Measurements from ENCODE around the gene GKN1. TPM values are rescaled to one million over a fixed set of nuclear protein-coding genes. Genes with fewer than 3 reads are reported as not detected.
A peak's percentile ranks its signal among the peaks of the same experiment; 100 is the strongest.

GKN1 gene
- total RNA-seq, 1 donor from 2014 or later: 1.9 TPM

GRCh38 chr2:69013142-69013839 is 38.9 kb downstream of the GKN1 start, which contains the start of gene ANTXR1:
Gene ANTXR1 (plus strand): TSS chr2:69013179. CDS start chr2:69013500, 321 bp downstream.
- H3K9me3 ChIP-seq: no peaks in the 10 kb centered on the region
- H3K27ac ChIP-seq: peak within 1 kb of the TSS; percentile 81 to 87
- H3K27me3 ChIP-seq: no peaks in the 10 kb centered on the region
- peak within 1 kb of the TSS; percentile 77 to 87 for H3K4me3 ChIP-seq
- TF ChIP-seq CTCF (IDR thresholded peaks at IDR 0.05): peak in 2 of 3 experiments; percentile 16 to 28
- intact Hi-C loops (cut with DNase I): loop anchor here (1.0 to 5.0 kb wide), 5 partner anchors 71 to 294 kb away; no protein-coding TSS in a partner anchor
- H3K4me1 ChIP-seq: peaks cover 0 to 15% of the 10 kb centered on the region in 2 donors
- no peaks in the 10 kb centered on the region for H3K36me3 ChIP-seq
- peak in 1 of 2 donors; percentile 78 for DNase-seq (ENCODE audit: low spot score in 2 of 2)

DNA sequence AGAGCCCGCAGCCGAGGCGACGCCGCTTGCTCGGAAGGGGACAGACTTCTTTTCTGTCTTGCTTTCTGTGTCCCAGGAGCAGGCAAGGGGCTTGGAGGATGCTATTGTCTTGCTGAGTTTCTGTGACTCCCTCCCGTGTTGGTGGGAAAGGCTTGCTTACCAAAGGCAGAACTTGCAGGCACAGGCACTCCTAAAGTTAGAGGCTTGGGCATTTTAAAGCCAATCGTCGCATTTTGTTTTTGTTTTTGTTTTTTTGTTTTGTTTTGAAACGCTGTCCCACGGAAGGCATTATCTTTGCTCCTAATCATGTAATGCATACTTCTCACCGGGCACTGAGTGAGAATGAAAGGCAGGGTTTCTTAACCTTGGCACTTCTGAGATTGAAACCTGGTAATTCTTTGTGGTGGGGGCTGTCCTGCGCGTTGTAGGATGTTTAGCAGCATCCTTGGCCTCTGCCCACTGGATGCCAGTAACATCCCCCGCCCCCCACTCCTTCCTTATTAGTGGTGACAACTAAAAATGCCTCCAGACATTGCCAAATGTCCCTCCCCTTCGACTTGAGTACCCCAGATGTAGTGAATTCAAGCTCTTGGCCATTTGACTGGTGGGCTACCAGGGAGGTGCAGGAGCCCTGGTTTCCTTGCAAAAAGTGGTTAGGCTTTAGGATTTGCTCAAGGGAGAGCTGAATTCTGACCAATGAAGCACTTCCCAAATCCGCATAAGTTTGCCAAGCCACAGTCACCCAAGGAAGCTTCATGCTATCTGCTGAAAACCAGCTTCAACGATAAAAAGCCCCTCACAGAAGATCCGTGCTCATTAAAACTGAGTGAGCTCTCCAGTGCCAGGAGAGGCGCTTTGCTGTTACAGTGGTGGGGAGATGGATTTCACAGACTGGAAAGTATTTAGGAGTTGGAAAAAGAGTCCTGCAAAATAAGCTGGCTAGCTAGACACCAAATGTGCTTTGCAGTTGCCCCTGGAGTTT is 39.7 kb downstream of the GKN1 start:
- intact Hi-C loops (cut with DNase I): loop anchor here (1.0 to 5.0 kb wide), 5 partner anchors 72 to 293 kb away; no protein-coding TSS in a partner anchor
- peak overlapping the region; percentile 77 to 87 for H3K4me3 ChIP-seq
- H3K36me3 ChIP-seq: no peaks in the 10 kb centered on the region
- H3K4me1 ChIP-seq: peaks cover 0 to 24% of the 10 kb centered on the region in 2 donors
- peak in 1 of 3 experiments; percentile 16 for TF ChIP-seq CTCF (IDR thresholded peaks at IDR 0.05)
- peak in 1 of 2 donors; percentile 68 for DNase-seq (ENCODE audit: low spot score in 2 of 2)
- peak overlapping the region; percentile 81 to 87 for H3K27ac ChIP-seq
- no peaks in the 10 kb centered on the region for H3K9me3 ChIP-seq
- no peaks in the 10 kb centered on the region for H3K27me3 ChIP-seq

GRCh38 chr2:69017080-69017479 is 42.6 kb downstream of the GKN1 start:
- no peaks in the 10 kb centered on the region for H3K9me3 ChIP-seq
- peaks cover 0 to 47% of the 10 kb centered on the region in 2 donors for H3K4me1 ChIP-seq
- H3K27me3 ChIP-seq: no peaks in the 10 kb centered on the region
- H3K27ac ChIP-seq: peak overlapping the region; percentile 26 to 40
- H3K36me3 ChIP-seq: no peaks in the 10 kb centered on the region
- intact Hi-C loops (cut with DNase I): loop anchor here (5.0 kb wide), 1 partner anchor 50 kb away; no protein-coding TSS in a partner anchor
- H3K4me3 ChIP-seq: peak overlapping the region; percentile 25 to 77
- TF ChIP-seq CTCF (IDR thresholded peaks at IDR 0.05): no peak
- DNase-seq (ENCODE audit: low spot score in 2 of 2): no peak

GRCh38 chr2:69017835-69018234 is 43.4 kb downstream of the GKN1 start:
- no peaks in the 10 kb centered on the region for H3K27me3 ChIP-seq
- TF ChIP-seq CTCF (IDR thresholded peaks at IDR 0.05): no peak
- no peak for DNase-seq (ENCODE audit: low spot score in 2 of 2)
- H3K36me3 ChIP-seq: no peaks in the 10 kb centered on the region
- H3K4me3 ChIP-seq: peak overlapping the region in 1 of 2 donors; percentile 77
- no peaks in the 10 kb centered on the region for H3K9me3 ChIP-seq
- intact Hi-C loops (cut with DNase I): loop anchor here (5.0 kb wide), 1 partner anchor 49 kb away; no protein-coding TSS in a partner anchor
- peaks cover 0 to 49% of the 10 kb centered on the region in 2 donors for H3K4me1 ChIP-seq
- H3K27ac ChIP-seq: peak overlapping the region; percentile 26 to 40

- Histone ChIP-seq H3K36me3 (no peaks in the 10 kb centered on the region), H3K4me1 (peaks cover 0 to 50% of the 10 kb centered on the region in 2 donors), H3K4me3 (peak overlapping the region in 1 of 2 donors; percentile 15), H3K9me3 (no peaks in the 10 kb centered on the region), H3K27ac (no peak overlapping the region), H3K27me3 (no peaks in the 10 kb centered on the region)
- intact Hi-C loops (cut with DNase I): loop anchor here (5.0 kb wide), 1 partner anchor 49 kb away; no protein-coding TSS in a partner anchor
- DNase-seq (ENCODE audit: low spot score in 2 of 2): no peak
- no peak for TF ChIP-seq CTCF (IDR thresholded peaks at IDR 0.05)
Observed at GRCh38 chr2:69018678-69019095, 44.3 kb downstream of the GKN1 start.

All from ascending aorta (tissue), 2 donors.